GM23338 (cell line): ENCODE data around the gene EFNB2. TPM values are rescaled to one million over a fixed set of nuclear protein-coding genes. Genes with fewer than 3 reads are reported as not detected.

Experiments used
- ATAC-seq: fragments of 200-7000 bp; cut with Tn5 transposase; 3 replicates; pipeline ENCODE4 v1.9.1; 2020
- DNase-seq: peaks from one replicate; pipeline ENCODE4 v3.0.0-alpha.2; 2015; ENCODE audit warnings: low spot score
- H2AFZ ChIP-seq: fragments of 200-600 bp; sonication (generic); 2 replicates; pipeline ENCODE4 v1.8.0; 2016; ENCODE audit warnings: antibody characterized with exemption, mild to moderate bottlenecking, moderate library complexity
- H3F3A ChIP-seq: fragments of 200-600 bp; sonication (generic); replicated peaks from 2 replicates; pipeline ENCODE4 v1.8.0; 2017; ENCODE audit warnings: antibody characterized with exemption, mixed run types, low read depth
- H3K27ac ChIP-seq: fragments of 200-600 bp; sonication (generic); 2 replicates; pipeline ENCODE4 v1.6.1; 2016; ENCODE audit warnings: low read depth
- H3K27me3 ChIP-seq: fragments of 200-600 bp; sonication (generic); 2 replicates; pipeline ENCODE4 v1.8.0; 2016; ENCODE audit warnings: mild to moderate bottlenecking, mixed run types, moderate library complexity; ENCODE audit not compliant: insufficient read depth
- H3K36me3 ChIP-seq: fragments of 200-600 bp; sonication (generic); 2 replicates; pipeline ENCODE4 v1.8.0; 2016; ENCODE audit warnings: mild to moderate bottlenecking; ENCODE audit not compliant: insufficient read depth
- H3K4me1 ChIP-seq: fragments of 200-600 bp; sonication (generic); 2 replicates; pipeline ENCODE4 v1.8.0; 2016; ENCODE audit warnings: mild to moderate bottlenecking, moderate library complexity; ENCODE audit not compliant: insufficient read depth
- H3K4me2 ChIP-seq: fragments of 200-600 bp; sonication (generic); 2 replicates; pipeline ENCODE4 v1.7.1; 2017; ENCODE audit warnings: mixed run types
- H3K4me3 ChIP-seq: fragments of 200-600 bp; sonication (generic); 2 replicates; pipeline ENCODE4 v1.6.1; 2016; ENCODE audit warnings: mixed run types
- H3K79me2 ChIP-seq: fragments of 200-600 bp; sonication (generic); replicated peaks from 2 replicates; pipeline ENCODE4 v1.8.0; 2017; ENCODE audit warnings: mild to moderate bottlenecking; ENCODE audit not compliant: insufficient read depth
- H3K9me2 ChIP-seq: fragments of 200-600 bp; sonication (generic); 2 replicates; pipeline ENCODE4 v1.8.0; 2017; ENCODE audit not compliant: insufficient read depth
- H4K20me1 ChIP-seq: fragments of 200-600 bp; sonication (generic); replicated peaks from 2 replicates; pipeline ENCODE4 v1.8.0; 2017; ENCODE audit warnings: mild to moderate bottlenecking; ENCODE audit not compliant: insufficient read depth
- H3K27ac Mint-ChIP-seq: 2 replicates; pipeline ENCODE4 v1.8.0; 2020; ENCODE audit warnings: inconsistent platforms, mild to moderate bottlenecking, moderate library complexity, mixed read lengths
- H3K27me3 Mint-ChIP-seq: 3 replicates; pipeline ENCODE4 v1.8.0; 2022; ENCODE audit warnings: low read depth, mild to moderate bottlenecking, moderate library complexity, mixed read lengths, inconsistent platforms; ENCODE audit not compliant: insufficient read depth, poor library complexity
- H3K36me3 Mint-ChIP-seq: 3 replicates; pipeline ENCODE4 v1.8.0; 2021; ENCODE audit warnings: low read depth, mild to moderate bottlenecking, inconsistent platforms, moderate library complexity, mixed read lengths
- H3K4me1 Mint-ChIP-seq: 3 replicates; pipeline ENCODE4 v1.8.0; 2020; ENCODE audit warnings: mild to moderate bottlenecking, inconsistent platforms, mixed read lengths
- H3K4me3 Mint-ChIP-seq: 3 replicates; pipeline ENCODE4 v1.8.0; 2021; ENCODE audit warnings: moderate library complexity, mild to moderate bottlenecking, inconsistent platforms, mixed read lengths
- H3K9me3 Mint-ChIP-seq: 3 replicates; pipeline ENCODE4 v1.8.0; 2020; ENCODE audit warnings: moderate library complexity, mild to moderate bottlenecking, inconsistent platforms, mixed read lengths
- CREB1 ChIP-seq: fragments of 250-450 bp; sonication (Bioruptor Pico); IDR thresholded peaks from 2 replicates; pipeline ENCODE4 v1.5.0; 2020; ENCODE audit warnings: low read depth, mild to moderate bottlenecking, moderate library complexity
- EZH2 ChIP-seq: fragments of 200-600 bp; sonication (generic); IDR thresholded peaks from one replicate; pipeline ENCODE4 v1.8.0; 2017; ENCODE audit warnings: antibody characterized with exemption, mild to moderate bottlenecking, low read depth; ENCODE audit not compliant: unreplicated experiment
- EZH2phosphoT487 ChIP-seq: fragments of 200-600 bp; sonication (generic); IDR thresholded peaks from one replicate; pipeline ENCODE4 v1.8.1; 2018; ENCODE audit warnings: antibody characterized with exemption; ENCODE audit not compliant: unreplicated experiment
- JUNB ChIP-seq: IDR thresholded peaks from one replicate; pipeline ENCODE4 v1.6.1; 2016; ENCODE audit warnings: antibody characterized with exemption; ENCODE audit not compliant: unreplicated experiment
- NANOG ChIP-seq: IDR thresholded peaks from 2 replicates; pipeline ENCODE4 v1.6.1; 2016; ENCODE audit warnings: antibody characterized with exemption, borderline replicate concordance
- POLR2AphosphoS5 ChIP-seq: IDR thresholded peaks from 2 replicates; pipeline ENCODE4 v1.6.1; 2016; ENCODE audit warnings: antibody characterized with exemption, low read depth
- STAT1 ChIP-seq: IDR thresholded peaks from one replicate; pipeline ENCODE4 v1.6.1; 2016; ENCODE audit warnings: antibody characterized with exemption; ENCODE audit not compliant: unreplicated experiment
- ZNF114 ChIP-seq: fragments of 250-450 bp; sonication (Bioruptor Pico); IDR thresholded peaks from 2 replicates; pipeline ENCODE4 v1.5.0; 2020; ENCODE audit warnings: mild to moderate bottlenecking, moderate library complexity
- ZNF331 ChIP-seq: fragments of 250-450 bp; sonication (Bioruptor Pico); IDR thresholded peaks from 2 replicates; pipeline ENCODE4 v1.5.0; 2020; ENCODE audit warnings: low read depth, mild to moderate bottlenecking, moderate library complexity
- polyA plus RNA-seq: library from polyadenylated mRNA; unstranded; fragments of >200 nt; fragmentation: Nextera tagmentation; extraction: Ambion mirVana; gene quantifications from 2 replicates; pipeline ENCODE4 v1.2.1, GENCODE V29; 2016
- total RNA-seq: library from RNA; depleted of rRNA; stranded (reverse); fragments of >200 nt; shearing (Covaris generic); gene quantifications from 2 replicates; pipeline ENCODE4 v1.2.3, GENCODE V29; 2014
- TF ChIP-seq, protein P1 (sequence below), 2 experiments: fragments of 200-600 bp in 1 of 2; sonication (generic) in 1 of 2; conservative IDR thresholded peaks; 2 replicates each; pipeline versions ENCODE4 v1.5.1 to v1.6.1; 2016 to 2017; ENCODE audit warnings: antibody characterized with exemption in 2 of 2, low read depth in 2 of 2, mild to moderate bottlenecking in 2 of 2, moderate library complexity in 1 of 2
- TF ChIP-seq, protein P2 (sequence below): fragments of 250-450 bp; sonication (Bioruptor Pico); IDR thresholded peaks from 2 replicates; pipeline ENCODE4 v1.5.0; 2020; ENCODE audit warnings: mild to moderate bottlenecking, moderate library complexity
- TF ChIP-seq, protein P3 (sequence below): IDR thresholded peaks from one replicate; pipeline ENCODE4 v1.6.1; 2018; ENCODE audit warnings: antibody characterized with exemption; ENCODE audit not compliant: unreplicated experiment
- TF ChIP-seq, protein P4 (sequence below): IDR thresholded peaks from 2 replicates; pipeline ENCODE4 v1.6.1; 2016; ENCODE audit warnings: antibody characterized with exemption

Gene EFNB2
- total and polyA plus RNA-seq, 2 experiments from 2014 or later = 5.7 to 10.9 TPM

DNA sequence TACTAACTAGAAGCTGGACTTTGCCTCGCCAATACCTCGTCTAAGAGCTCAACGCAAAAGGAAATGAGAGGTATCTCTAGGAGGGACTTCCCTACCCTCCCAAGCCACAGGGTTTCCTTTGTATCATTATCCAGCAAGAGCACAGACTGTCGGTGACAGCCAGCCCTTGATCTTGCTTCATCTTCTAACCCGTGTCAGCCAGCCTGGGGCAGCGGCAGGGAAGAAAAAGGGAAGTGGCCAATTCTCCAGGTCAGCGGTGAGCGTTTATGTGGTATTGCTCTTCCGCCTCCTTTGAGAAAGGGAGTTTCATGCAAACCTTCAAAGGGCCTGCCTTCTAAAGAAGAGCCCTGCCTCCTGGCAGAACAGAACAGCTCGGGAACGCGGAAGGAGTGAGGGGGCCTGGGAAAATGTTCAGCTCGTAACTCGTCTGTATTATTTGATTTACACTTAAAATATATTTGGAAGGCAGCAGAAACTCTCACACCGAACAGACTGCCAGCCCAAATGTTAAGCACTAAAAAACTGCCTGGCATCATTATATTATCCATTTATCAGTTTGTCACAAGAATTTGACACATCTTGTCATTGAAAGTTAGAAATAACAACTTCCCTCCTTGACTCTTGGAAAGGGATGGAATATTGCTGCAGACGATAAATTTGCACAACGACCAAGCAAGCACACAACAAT, 41.8 kb downstream of the EFNB2 start:
- H3K9me3 Mint-ChIP-seq = no peaks in the 10 kb centered on the region
- Histone ChIP-seq H3K79me2 (no peaks in the 10 kb centered on the region; the same call in 1 of the 2 replicates), H4K20me1 (no peaks in the 10 kb centered on the region)

More for the DNA sequence above, 41.8 kb downstream of the EFNB2 start:
- H3K4me3 Mint-ChIP-seq = no peak overlapping the region
- H3K36me3 ChIP-seq = no peaks in the 10 kb centered on the region
- no peak overlapping the region for H3K4me2 ChIP-seq
- H3K27ac ChIP-seq = no peak overlapping the region
- H3K36me3 Mint-ChIP-seq = peaks cover 28% of the 10 kb centered on the region
- DNase-seq (no peak), ATAC-seq (no peak)
- no peaks in the 10 kb centered on the region for H3K9me2 ChIP-seq
- no peak overlapping the region for H3K4me3 ChIP-seq
- peaks cover 42% of the 10 kb centered on the region for H3K4me1 Mint-ChIP-seq
- no peaks in the 10 kb centered on the region for H3K27me3 ChIP-seq
- no peak overlapping the region for H2AFZ ChIP-seq
- H3F3A ChIP-seq = no peaks in the 10 kb centered on the region
- TF ChIP-seq, protein P1, sequence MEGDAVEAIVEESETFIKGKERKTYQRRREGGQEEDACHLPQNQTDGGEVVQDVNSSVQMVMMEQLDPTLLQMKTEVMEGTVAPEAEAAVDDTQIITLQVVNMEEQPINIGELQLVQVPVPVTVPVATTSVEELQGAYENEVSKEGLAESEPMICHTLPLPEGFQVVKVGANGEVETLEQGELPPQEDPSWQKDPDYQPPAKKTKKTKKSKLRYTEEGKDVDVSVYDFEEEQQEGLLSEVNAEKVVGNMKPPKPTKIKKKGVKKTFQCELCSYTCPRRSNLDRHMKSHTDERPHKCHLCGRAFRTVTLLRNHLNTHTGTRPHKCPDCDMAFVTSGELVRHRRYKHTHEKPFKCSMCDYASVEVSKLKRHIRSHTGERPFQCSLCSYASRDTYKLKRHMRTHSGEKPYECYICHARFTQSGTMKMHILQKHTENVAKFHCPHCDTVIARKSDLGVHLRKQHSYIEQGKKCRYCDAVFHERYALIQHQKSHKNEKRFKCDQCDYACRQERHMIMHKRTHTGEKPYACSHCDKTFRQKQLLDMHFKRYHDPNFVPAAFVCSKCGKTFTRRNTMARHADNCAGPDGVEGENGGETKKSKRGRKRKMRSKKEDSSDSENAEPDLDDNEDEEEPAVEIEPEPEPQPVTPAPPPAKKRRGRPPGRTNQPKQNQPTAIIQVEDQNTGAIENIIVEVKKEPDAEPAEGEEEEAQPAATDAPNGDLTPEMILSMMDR (conservative IDR thresholded peaks at IDR 0.05; ENCODE audit: low read depth in 2 of 2) = no peak
- TF ChIP-seq JUNB (no peak), CREB1 (no peak), ZNF114 (no peak), EZH2 (no peak), POLR2AphosphoS5 (no peak), ZNF331 (CRISPR knock-in tag) (no peak), EZH2phosphoT487 (no peak), NANOG (no peak), STAT1 (no peak)
- TF ChIP-seq, protein P2, sequence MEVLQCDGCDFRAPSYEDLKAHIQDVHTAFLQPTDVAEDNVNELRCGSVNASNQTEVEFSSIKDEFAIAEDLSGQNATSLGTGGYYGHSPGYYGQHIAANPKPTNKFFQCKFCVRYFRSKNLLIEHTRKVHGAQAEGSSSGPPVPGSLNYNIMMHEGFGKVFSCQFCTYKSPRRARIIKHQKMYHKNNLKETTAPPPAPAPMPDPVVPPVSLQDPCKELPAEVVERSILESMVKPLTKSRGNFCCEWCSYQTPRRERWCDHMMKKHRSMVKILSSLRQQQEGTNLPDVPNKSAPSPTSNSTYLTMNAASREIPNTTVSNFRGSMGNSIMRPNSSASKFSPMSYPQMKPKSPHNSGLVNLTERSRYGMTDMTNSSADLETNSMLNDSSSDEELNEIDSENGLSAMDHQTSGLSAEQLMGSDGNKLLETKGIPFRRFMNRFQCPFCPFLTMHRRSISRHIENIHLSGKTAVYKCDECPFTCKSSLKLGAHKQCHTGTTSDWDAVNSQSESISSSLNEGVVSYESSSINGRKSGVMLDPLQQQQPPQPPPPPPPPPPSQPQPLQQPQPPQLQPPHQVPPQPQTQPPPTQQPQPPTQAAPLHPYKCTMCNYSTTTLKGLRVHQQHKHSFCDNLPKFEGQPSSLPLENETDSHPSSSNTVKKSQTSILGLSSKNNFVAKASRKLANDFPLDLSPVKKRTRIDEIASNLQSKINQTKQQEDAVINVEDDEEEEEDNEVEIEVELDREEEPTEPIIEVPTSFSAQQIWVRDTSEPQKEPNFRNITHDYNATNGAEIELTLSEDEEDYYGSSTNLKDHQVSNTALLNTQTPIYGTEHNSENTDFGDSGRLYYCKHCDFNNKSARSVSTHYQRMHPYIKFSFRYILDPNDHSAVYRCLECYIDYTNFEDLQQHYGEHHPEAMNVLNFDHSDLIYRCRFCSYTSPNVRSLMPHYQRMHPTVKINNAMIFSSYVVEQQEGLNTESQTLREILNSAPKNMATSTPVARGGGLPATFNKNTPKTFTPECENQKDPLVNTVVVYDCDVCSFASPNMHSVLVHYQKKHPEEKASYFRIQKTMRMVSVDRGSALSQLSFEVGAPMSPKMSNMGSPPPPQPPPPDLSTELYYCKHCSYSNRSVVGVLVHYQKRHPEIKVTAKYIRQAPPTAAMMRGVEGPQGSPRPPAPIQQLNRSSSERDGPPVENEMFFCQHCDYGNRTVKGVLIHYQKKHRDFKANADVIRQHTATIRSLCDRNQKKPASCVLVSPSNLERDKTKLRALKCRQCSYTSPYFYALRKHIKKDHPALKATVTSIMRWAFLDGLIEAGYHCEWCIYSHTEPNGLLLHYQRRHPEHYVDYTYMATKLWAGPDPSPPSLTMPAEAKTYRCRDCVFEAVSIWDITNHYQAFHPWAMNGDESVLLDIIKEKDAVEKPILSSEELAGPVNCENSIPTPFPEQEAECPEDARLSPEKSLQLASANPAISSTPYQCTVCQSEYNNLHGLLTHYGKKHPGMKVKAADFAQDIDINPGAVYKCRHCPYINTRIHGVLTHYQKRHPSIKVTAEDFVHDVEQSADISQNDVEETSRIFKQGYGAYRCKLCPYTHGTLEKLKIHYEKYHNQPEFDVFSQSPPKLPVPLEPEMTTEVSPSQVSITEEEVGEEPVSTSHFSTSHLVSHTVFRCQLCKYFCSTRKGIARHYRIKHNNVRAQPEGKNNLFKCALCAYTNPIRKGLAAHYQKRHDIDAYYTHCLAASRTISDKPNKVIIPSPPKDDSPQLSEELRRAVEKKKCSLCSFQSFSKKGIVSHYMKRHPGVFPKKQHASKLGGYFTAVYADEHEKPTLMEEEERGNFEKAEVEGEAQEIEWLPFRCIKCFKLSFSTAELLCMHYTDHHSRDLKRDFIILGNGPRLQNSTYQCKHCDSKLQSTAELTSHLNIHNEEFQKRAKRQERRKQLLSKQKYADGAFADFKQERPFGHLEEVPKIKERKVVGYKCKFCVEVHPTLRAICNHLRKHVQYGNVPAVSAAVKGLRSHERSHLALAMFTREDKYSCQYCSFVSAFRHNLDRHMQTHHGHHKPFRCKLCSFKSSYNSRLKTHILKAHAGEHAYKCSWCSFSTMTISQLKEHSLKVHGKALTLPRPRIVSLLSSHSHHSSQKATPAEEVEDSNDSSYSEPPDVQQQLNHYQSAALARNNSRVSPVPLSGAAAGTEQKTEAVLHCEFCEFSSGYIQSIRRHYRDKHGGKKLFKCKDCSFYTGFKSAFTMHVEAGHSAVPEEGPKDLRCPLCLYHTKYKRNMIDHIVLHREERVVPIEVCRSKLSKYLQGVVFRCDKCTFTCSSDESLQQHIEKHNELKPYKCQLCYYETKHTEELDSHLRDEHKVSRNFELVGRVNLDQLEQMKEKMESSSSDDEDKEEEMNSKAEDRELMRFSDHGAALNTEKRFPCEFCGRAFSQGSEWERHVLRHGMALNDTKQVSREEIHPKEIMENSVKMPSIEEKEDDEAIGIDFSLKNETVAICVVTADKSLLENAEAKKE (CRISPR knock-in tag) = no peak
- TF ChIP-seq, protein P3, sequence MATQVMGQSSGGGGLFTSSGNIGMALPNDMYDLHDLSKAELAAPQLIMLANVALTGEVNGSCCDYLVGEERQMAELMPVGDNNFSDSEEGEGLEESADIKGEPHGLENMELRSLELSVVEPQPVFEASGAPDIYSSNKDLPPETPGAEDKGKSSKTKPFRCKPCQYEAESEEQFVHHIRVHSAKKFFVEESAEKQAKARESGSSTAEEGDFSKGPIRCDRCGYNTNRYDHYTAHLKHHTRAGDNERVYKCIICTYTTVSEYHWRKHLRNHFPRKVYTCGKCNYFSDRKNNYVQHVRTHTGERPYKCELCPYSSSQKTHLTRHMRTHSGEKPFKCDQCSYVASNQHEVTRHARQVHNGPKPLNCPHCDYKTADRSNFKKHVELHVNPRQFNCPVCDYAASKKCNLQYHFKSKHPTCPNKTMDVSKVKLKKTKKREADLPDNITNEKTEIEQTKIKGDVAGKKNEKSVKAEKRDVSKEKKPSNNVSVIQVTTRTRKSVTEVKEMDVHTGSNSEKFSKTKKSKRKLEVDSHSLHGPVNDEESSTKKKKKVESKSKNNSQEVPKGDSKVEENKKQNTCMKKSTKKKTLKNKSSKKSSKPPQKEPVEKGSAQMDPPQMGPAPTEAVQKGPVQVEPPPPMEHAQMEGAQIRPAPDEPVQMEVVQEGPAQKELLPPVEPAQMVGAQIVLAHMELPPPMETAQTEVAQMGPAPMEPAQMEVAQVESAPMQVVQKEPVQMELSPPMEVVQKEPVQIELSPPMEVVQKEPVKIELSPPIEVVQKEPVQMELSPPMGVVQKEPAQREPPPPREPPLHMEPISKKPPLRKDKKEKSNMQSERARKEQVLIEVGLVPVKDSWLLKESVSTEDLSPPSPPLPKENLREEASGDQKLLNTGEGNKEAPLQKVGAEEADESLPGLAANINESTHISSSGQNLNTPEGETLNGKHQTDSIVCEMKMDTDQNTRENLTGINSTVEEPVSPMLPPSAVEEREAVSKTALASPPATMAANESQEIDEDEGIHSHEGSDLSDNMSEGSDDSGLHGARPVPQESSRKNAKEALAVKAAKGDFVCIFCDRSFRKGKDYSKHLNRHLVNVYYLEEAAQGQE = no peak
- TF ChIP-seq, protein P4, sequence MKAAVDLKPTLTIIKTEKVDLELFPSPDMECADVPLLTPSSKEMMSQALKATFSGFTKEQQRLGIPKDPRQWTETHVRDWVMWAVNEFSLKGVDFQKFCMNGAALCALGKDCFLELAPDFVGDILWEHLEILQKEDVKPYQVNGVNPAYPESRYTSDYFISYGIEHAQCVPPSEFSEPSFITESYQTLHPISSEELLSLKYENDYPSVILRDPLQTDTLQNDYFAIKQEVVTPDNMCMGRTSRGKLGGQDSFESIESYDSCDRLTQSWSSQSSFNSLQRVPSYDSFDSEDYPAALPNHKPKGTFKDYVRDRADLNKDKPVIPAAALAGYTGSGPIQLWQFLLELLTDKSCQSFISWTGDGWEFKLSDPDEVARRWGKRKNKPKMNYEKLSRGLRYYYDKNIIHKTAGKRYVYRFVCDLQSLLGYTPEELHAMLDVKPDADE = no peak
- peaks cover 6% of the 10 kb centered on the region for H3K27me3 Mint-ChIP-seq
- peaks cover 39% of the 10 kb centered on the region for H3K4me1 ChIP-seq
- no peak overlapping the region for H3K27ac Mint-ChIP-seq
